NCI-H2196 (cell line): ENCODE results near the gene IQGAP2.

Experiments
- DNase-seq: peaks from one replicate; lab custom pipeline; 2025; ENCODE audit not compliant: unreplicated experiment; lab: John Stamatoyannopoulos, UW

Gene IQGAP2

GRCh38 chr5:76476474-76477038 lies 73.5 kb downstream of the IQGAP2 start:
- no peak for DNase-seq

DNA sequence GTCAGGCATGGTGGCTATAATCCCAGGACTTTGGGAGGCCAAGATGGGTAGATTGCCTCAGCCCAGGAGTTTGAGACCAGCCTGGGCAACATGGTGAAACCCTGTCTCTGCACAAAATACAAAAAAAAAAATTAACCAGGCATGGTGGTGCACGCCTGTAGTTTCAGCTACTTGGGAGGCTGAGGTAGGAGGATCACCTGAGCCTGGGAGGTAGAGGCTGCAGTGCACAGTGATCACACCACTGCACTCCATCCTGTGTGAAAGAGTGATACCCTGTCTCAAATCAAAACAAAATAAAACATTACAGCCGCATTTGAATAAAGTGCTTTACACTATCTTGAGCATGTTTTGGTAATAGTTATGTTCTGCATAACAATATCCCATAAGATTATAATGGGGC lies 74.0 kb downstream of the IQGAP2 start:
- DNase-seq = no peak

DNA sequence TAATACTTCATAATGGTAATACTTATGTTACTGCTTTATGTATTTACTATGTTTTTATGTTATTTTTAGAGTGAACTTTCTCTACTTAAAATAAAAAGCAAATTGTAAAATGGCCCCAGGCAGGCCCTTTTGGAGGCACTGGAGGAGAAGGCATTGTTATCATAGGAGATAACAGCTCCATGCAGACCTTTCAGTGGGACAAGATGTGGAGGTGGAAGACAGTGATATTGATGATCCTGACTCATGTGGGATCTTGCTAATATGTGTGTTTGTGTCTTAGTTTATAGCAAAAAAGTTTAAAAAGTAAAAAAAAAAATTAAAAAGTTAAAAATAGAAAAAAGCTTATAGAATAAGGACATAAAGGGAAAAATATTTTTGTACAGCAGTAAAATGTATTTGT lies 74.5 kb downstream of the IQGAP2 start:
- no peak for DNase-seq

DNA sequence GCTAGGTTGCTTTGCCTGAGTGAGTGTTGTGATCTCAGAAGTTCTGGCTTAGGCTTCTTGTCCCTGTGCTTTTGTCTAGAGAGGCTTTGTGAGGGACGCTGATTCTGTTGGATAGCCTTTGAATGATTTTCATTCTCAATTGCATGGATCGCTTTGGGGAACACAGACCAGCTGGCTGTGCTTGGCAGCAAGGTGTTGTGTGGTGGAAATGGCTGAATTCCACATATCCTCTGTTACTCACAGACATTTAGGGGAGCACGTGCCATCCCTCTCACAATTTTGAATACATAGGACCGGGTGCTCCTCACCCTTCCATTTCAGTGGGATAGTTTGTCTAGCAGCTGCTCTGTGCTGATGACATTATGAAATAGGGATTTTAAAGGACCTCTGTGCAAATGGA lies 76.2 kb downstream of the IQGAP2 start:
- no peak for DNase-seq

GRCh38 chr5:76479973-76480667 lies 77.0 kb downstream of the IQGAP2 start:
- DNase-seq = no peak

GRCh38 chr5:76482984-76483383 lies 79.9 kb downstream of the IQGAP2 start:
- DNase-seq = no peak

- no peak for DNase-seq
Measured at GRCh38 chr5:76483433-76483832, 80.3 kb downstream of the IQGAP2 start.

- no peak for DNase-seq
Measured at GRCh38 chr5:76483881-76484280, 80.8 kb downstream of the IQGAP2 start.

DNA sequence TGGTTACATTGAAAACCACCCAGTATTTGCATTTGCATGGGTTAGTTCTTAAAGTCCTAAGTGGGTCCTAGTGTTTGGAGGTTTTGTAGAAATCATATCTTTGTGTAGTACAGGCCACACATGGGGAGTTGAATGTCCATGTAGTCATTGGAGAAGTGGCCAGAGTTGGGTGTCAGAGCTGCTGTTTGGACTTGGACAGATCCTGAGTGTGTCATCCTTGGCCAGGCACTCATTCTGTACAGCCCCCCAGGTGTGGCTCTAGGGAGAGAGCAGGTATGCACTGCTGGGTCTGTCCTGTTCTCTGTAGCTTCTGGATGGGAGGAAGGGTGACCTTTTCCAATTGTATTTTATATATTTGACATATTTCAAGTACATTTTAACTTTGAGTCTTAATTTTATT lies 82.4 kb downstream of the IQGAP2 start:
- no peak for DNase-seq

GRCh38 chr5:76487386-76487785 lies 84.3 kb downstream of the IQGAP2 start:
- no peak for DNase-seq

DNA sequence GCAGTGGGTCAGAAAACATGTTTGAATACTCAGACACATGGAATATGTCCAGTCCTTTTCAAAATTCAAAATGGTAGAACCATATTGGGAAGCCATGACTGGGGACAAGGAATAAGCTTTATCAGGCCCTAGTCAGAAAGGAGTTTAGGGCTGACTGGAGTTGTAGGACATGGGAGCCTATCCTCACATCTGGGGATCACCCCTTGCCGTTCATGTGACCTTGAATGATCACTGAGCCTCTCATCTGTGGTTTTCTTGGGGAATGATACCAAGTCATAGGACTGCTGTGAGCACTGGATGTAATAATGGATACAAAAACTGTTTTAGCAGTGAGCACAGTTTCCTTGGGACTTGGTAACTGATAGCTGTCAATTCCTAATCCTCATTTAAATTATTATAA lies 84.7 kb downstream of the IQGAP2 start:
- DNase-seq = no peak

DNA sequence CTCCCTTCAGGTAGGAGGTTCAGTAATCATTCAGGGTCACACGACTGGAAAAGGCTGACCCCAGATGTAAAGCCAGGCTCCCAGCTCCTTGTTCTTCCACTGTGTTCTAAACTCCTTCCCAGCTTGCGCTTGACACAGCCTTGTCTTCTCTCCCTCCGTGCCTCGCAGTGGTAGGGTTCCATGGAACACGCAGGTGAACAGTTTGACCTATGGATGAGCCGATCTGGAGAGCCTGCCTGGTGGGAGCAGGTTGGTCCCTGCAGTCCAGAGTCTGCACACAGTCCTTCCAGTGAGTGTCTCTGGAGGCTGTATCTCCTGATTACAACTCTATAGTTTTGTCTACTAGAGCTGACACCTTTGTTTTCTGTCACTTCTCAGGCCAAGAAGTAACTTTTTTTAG lies 85.9 kb downstream of the IQGAP2 start:
- no peak for DNase-seq

GRCh38 chr5:76489877-76490688 lies 87.0 kb downstream of the IQGAP2 start:
- DNase-seq = no peak

DNA sequence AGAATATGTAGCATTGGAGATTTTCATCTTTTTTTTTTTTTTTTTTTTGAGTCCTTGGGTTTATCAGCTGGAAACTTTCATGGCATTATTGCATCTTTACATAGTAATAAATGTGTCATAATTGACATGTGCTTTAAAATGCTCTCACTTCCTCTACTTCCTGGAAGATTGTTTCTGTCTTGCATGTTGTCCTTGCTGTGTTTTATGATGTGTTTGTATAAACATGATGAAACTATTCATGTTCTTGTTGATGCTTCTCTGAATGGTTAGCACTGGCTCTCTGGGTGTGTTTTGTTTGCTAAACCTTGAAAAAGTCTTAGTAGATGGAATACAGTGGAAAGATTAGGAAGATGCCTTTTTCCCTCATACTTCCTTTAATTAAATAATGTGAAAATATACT lies 87.9 kb downstream of the IQGAP2 start:
- DNase-seq = no peak

DNA sequence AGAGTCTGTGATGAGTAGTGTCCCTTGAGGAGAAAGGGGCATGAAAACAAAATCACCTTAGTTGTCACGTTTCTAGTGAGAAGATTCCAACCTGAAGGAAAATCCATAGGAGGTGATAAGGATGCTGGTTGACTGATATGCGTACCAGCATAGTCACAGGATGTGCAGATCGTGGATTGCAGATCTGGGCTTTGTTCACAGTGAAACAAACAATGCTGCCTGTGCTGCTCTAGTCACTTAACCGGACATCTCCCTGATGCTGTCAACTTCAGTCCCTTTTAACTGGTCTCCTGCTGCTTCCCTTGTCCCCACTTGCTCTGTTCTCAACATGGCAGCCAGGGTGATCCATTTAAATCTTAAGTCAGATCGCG lies 89.7 kb downstream of the IQGAP2 start:
- DNase-seq = no peak

DNA sequence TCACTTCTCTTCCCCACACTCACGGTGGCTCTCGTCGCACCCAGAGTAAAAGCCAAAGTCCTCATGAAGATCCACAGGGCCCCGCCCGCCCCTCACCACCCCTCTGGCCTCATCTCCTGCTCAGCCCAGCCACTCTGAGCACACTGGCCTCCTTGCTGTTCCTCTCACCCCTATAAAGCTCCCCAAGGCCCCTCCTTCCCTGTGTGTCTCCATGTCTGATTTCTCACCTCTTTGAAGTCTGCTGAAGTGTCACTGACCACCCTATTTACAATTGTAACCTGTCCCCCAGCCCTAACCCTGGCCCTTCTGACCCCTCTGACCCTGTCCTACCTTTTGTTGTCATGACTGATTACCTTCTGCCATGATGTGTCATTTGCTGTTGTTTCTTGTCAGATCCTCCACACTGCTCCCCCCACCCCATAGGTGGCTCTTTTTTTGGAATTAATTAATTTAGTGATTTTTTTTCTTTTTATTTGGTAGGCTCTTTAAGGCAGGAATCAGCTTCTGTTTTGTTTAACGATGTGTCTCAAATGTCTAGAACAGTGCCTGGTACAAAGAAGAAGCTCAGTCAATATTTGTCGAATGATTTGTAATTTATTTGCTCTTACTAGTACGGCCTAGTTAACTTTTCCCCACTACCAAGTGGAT lies 90.2 kb downstream of the IQGAP2 start:
- no peak for DNase-seq

DNA sequence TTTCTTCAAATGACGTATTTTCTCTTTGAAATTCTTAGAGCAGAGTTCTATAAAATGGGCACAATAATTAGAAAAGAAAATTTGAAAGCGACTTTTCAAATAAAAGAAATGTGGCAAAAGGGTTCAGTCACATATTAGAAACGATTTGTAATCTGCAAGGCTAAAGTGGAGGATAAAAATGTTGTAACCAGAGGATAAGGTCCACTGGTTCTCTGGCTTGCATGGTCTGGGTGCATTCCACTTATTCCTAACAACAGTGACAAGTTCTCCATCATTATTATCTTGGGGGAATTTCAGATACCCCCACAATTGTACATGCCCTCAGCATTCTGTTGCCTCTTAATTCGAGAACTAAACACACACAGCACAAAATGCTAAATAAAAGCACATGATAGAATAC lies 91.1 kb downstream of the IQGAP2 start:
- DNase-seq = no peak

DNA sequence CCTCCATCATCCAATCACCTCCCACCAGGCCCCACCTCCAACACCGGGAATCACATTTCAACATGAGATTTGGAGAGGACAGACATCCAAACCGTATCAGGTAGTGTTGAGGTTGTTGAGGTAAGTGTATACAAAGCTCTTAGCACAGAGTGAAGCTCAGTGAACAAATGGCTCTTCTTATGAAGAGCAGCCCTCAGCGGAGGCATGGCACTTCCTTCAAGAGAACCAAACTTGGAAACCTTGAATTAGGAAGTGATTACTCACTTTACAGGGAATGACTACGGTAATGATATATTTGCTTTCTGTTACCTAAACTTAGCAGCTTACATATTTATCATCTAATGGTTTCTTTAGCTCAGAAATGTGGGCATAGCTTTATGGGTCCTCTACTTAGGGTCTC lies 92.8 kb downstream of the IQGAP2 start:
- no peak for DNase-seq

GRCh38 chr5:76497065-76497460 lies 94.0 kb downstream of the IQGAP2 start:
- no peak for DNase-seq

DNA sequence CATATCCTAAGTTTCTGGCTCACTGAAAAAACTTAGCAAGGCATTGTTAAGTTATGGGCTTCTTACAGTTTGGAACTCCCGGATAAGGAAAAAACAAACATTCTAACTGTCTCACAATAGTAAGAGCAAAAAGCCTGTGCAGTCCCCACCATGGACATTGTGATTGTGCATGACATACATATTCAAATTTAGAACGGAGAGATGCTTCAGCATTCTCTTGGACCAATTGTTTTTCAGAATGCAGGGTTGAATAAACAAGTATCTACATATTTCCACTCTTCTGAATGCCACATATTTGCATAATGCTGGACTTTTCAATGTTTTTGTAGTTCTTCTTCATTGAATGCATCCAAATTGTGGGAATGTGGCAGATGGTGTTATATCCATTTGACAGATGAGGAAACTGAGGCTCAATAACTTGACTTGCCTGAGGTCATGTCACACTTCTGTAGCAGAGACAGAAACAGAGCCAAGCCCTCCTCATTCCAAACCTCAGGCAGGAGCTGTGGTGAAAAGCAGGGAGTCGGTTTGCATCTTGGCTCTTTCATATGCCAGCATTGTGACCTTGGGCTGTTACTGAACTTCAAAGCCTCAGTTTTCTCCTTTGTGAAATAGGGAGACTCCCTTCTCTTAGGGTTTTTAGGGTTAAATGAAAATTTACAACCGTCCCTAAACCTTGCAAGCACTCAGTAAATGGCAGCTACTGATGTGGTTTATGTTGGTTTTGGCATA lies 95.1 kb downstream of the IQGAP2 start:
- DNase-seq = no peak

DNA sequence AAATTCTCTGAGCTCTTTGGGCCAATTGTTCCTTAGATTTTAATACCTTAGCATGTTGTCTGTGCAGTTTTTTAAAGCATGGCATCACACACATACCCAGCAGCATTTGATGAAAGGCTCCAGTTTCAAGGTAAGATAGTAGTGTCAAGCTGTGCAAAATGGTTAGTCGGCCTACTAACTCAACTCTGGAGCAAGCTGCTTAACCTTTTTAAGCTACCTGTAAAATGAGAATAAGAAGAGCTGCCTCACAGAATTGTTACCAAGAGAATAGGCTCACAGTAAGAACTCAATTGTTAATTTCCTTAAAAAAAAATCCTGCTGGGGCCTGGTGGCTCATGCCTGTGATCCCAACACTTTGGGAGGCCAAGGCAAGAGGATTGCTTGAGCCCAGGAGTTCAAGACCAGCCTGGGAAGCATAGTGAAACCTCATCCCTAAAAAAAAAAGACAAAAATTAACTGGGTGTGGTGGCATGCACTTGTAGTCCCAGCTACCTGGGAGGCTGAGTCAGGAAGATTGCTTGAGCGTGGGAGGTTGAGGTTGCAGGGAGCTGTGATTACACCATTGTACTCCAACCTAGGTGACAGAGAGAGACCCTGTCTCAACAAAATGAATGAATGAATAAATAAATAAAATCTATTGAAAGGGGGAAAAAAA lies 96.5 kb downstream of the IQGAP2 start:
- DNase-seq = no peak
